ENCODE results near the gene RPAIN.

RPAIN gene, protein sequence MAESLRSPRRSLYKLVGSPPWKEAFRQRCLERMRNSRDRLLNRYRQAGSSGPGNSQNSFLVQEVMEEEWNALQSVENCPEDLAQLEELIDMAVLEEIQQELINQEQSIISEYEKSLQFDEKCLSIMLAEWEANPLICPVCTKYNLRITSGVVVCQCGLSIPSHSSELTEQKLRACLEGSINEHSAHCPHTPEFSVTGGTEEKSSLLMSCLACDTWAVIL

DNA sequence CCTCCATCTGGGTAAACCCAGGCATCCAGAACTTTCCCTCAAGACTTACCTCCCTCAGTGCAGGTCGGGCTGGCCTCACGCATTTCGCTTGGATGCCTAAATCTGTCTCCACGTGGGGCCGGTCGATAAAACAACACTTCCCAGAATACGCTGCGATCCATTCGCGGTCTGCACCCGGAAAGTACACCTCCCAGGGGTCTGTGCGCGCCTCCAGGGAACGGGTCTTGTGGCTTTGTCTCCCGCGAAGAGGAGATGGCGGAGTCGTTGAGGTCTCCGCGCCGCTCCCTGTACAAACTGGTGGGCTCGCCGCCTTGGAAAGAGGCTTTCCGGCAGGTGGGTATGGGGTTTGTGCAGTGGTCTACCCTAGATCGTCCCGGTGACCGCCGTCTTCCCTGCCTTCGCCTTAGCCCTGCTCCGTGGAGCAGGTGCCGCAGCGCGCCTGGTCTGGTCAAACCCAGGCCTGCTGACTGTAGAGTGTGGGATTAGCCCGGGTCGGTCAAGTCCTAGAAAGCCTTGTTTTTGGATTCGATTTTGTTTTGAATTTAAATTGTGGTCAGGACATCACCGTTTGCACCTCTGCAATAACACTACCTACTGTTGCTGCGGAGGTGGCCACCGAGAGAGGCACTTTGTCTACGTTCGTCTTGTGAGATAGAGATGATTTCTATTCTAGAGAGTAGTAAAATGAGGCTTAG is at the start of gene RPAIN:
Gene RPAIN (plus strand): TSS at position 224 of the 695 bp plus-strand sequence. CDS start 29 bp downstream, at position 253.
- peak; percentile 72 for DNase-seq

DNA sequence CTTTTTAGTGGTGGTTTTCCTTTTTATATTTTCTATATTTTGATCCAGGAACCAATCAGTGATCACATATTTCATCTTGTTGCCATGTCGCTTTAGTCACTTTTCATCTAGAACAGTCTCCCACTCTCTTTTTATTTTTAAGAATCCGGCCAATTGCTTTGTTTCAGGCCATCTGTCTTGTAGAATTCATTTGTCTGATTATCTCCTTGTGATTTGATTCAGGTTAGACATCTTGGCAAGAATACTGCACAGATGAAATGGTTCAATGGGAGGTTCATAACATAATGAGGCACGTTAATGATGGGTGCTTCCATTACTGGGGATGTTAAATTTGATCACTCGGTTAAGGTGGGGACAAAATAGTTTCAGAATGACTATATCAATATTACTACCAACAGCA is 49.6 kb upstream of the RPAIN start:
- no peak for DNase-seq

DNA sequence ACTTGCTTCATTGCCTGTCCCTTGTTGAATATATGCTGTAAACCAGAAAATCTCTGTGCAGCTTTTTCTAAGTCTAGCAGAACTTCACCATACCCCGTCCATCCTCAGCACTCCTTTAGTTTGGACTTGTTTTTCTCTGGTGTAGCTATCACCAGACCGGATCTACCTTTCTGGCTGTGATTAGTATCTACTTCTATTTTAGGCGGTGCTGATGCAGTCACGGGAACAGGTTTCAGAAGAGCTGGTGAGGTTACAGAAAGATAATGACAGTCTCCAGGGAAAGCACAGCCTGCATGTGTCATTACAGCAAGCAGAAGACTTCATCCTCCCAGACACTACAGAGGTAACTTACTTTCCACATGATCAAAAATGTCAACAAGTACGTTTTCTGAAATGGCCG is 46.9 kb upstream of the RPAIN start:
- no peak for DNase-seq

DNA sequence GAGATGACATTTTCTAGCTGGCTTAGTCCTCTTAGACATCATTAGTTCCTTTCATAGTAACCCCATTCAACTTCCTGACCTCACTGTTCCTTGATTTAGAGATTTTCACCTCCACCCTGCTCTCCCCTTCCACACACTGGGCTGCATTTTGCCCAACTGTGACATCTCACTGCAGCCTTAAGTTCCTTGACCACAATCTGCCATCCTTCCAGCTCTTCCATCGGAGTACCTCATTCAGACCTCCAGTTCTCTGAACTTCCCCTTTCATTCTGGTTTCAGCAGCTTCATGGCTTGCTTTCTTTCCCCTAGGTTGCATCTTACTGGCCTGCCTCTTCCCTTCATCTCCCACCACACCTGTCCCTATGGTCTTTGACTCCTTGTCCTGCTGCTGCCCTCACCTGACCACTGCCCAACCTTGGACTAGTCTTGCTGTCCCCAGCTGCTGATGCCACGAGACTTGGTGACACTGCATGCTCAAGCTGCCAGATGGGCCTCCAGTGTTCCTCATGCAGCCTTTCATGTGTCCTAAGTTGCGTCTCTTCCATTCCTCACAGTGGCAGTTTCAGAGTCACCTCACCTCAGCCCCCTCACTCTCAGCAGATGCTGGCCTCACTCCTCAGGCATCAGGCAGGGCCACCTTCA is 41.3 kb upstream of the RPAIN start:
- DNase-seq, result no peak

DNA sequence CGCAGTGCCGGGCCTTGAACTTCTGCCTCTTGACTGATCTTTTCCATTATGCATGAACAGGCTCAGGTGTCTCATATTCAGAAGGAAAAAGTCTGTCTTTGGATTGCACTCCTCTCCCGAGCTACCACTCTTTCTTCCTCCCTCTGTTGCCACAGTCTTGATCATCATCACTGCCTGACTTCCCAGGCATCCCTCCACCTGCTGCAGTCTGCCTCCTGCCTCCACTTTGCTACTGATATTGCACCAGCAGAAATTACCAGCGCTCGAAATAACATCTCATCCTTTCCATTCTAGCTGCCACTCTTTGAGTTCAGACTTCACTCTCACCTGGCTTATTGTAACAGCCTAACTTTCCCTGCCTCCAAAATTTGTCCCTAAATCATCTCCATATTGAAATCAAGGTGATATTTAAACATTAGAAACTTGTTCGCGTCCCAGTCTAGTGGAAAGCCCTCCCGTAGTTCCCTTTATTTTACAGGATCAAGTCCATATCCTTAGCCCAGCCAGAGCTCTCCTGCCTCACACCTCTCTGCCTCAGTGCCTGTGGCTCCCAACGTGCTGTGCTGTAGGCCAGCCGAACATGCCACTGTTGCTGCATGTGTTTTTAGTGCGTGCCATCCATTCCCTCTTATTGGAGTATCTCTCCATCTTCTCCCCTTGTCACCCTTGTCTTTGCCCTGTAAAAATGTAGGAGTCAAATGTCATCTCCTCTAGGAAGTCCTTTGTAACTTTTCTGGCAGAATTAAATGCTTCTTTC is 40.5 kb upstream of the RPAIN start:
- no peak for DNase-seq

DNA sequence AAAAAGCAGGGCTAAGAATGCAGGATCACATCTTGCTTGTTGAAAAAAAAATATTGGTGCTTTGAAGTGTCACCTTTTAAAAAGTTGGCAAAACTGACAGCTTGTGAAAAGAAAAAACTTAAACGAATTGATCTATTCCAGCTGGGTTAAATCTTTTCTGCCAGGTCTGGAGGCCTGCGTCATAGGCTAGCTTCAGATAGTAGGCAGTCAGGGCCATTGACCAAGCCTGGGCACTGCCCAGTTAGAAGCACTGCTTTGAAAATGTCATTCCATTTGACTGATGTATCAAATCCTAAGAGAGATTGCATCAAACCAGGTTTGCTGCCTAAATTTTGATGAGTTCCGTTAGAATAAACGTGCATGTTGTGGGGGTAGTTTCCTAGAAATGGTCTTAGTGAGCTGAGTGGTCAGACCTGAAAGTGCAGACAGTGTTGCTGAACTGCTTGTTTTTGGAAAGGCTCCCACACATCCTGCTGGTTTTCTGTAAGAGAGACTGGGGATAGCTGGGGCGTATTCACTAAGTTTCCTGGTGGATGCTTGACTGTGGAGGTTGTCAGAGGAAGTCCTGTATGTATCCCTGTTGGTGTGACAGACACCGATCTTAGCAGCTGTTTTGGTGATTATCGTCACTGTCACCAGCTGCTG is 39.4 kb upstream of the RPAIN start:
- no peak for DNase-seq

DNA sequence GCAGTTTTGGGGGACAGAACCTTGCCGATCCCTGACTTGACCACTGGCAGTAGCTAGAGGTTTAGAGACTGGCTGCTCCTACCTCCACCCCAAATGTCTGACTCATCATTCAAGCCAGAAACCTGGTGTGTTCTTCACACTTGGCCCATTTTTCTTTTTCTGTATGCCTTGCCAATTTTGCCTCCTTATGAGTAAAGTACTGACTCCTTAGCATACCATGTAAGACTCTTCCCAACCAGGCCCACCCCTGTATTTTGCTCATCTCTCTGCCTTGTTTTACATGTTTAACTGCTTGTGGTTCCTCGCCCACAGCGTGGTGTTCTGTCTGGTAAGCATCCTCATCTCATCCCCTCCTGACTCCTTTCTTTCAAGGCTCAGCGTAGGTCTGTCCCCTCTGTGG is 38.4 kb upstream of the RPAIN start:
- no peak for DNase-seq

DNA sequence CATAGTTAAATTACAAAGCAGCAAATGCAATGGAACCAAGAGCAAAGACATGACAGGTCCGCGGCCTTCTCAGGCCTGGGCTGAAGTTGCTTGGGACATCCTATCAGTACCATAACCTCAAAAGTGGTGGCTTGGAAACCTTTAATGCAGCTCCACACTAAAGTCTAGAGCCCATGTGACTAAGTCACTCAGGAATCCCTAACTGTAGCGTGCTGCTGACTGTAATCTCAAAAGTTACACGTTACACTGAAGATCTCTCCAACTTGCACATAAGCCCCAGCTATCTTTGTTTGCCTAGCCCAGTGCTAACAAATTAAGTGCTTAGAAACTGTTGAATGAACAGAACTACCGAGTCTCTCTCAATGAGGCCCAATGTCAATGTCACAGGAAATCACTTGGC is 28.3 kb upstream of the RPAIN start:
- DNase-seq, result no peak

DNA sequence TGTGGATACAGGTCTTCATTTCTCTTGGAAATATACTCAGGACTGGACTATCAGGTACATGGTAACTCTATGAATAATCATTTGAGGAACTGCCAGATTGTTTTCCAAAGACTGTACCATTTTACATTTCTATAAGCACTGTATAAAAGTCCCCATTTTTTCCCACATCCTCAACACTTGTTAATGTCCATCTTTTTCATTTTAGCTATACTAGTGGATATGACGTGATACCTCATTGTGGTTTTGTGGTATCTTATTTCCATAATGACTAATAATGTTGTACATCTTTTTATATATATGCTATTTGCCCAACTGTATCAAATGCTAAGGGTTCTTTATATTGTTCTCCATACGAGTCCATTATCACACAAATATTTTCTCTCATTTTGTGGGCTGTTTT is 23.4 kb upstream of the RPAIN start:
- DNase-seq, result no peak

DNA sequence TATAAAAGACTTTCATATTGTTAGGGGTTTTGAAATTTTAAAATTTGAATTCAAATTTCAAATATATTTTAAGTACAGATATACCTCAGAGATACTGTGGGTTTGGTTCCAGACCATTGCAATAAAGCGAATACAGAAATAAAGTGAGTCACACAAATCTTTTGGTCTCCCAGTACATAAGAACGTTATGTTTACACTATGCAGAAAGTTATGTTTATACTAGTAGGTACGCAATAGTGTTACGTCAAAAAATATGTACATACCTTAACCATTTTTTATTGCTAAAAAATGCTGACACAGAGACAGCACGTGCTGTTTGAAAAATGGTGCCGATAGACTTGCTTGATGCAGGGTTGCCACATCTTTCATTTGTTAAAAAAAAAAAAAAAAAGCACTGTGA is 20.2 kb upstream of the RPAIN start:
- DNase-seq, result no peak

DNA sequence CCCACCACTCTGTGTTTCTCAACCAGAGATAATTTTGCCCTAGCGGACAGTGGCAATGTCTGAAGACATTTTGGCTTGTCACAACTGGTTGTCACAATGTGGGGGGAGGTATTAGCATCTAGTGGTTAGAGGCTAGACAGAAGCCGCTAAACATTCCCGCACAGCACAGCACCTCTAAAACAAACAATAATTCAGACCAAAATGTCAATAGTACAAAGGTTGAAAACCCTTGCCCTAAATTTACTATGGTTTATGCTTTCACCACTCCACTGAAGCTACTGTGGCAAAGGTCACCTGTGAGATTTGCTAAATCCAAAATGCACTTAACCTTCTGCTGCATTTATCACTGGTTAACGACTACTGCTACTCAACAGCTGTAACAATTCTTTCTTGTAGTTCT is 14.6 kb upstream of the RPAIN start:
- no peak for DNase-seq

DNA sequence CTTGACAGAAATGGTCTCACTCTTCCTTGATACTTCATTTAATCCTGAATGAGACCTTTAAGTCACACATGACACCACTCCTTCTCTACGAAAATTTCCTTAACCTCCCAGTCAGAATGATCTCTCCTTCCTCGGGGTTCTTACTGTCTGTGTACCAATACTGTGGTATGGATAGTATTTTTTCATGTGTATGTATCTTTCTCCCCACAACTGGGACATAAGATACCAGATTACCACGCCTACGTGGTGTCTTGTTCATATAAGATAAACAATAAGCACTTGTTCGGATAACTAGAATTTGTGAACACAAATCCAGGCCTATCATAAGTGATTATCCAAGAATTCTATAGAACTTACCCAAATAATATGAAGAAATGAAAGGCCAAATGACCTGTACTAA is 11.8 kb upstream of the RPAIN start:
- no peak for DNase-seq

DNA sequence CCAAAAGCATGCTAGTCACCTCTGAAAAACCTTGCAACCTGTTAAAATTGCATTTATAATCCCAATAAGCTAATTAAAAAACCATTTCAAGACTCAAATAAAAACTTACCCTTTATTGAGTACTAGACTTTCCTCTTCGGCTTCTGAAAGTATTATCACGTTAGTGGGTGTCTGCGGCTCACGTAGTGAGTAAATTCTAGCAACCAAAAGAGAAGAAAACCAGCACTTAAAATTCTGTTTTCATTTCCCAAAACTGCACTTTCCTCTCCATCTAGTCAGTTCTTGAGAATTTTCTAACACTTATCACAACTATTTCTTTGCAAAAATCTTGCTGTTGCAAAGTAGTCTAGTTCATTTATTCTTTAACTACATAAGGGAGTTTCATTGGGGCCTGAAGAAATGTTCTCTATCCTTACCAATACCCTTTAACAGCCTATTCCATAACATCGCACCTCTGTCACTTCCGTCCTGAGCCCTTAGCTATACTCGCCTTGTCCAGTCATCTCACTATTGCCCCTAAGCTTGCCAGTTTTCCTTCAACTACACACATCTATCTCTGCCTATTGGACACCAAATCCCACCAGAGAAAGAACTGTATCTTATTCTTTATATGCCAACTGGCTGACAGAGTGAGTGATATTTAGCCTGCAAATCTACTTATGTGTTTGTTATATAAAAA is 9.2 kb upstream of the RPAIN start:
- DNase-seq, result no peak

DNA sequence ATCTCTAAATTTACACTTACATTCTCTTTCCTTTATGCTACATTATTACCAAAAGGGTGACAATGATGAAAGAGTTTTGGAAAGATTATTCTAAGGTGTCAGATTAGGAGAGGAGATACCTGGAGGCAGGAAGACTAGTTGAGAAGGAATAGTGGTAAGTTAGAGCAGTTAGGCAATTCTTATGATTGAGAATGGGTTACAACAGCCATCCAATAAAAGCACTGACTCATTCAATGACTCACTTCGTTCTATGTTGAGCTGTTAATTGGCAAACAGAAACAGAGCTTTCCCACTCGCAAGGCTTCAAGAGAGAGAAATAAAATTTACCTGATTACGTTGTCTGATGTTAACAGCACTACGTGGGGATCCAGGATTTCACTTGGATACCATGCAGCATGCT is 6.3 kb upstream of the RPAIN start:
- DNase-seq, result no peak

DNA sequence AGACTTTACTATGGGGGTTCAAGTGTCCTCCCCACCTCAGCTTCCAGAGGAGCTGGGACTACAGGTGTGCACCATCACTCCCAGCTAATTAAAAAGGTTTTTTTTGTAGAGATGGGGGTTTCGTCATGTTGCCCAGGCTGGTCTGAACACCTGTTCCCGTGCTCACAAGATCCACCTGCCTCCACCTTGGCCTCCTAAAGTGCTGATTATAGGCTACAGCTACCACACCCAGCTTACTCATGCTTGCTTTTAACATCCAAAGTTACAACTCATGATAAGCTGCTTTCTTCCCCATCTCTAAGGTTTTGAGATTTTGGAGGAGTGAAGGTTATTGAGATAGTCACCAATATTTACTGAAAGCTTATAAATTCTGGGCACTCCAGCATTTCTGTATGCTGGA is 3.1 kb upstream of the RPAIN start:
- no peak for DNase-seq

DNA sequence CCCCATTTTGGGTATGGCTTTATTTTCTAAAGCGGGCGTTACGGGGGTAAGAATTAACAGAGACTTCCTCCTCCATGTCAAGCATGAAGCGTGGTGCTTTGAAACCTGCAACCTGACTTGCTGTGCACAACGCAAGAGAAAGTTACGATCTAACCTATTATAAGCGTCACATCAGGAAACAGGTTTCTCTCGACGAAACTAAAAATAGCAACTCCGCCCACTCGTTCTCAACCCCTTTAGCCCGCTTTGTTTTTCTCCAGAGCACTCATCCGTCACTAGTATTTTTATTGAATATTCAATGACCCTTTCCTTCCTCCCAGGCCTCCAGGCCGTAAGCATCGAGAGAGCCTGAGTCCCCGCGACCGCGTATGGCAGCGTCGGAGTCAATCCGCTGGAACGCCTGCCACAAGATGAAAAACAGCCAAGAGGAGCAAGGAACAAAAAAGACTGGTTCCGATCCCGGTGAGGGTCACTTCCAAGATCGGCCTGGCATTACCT is 1.1 kb upstream of the RPAIN start:
- peak; percentile 59 for DNase-seq

DNA sequence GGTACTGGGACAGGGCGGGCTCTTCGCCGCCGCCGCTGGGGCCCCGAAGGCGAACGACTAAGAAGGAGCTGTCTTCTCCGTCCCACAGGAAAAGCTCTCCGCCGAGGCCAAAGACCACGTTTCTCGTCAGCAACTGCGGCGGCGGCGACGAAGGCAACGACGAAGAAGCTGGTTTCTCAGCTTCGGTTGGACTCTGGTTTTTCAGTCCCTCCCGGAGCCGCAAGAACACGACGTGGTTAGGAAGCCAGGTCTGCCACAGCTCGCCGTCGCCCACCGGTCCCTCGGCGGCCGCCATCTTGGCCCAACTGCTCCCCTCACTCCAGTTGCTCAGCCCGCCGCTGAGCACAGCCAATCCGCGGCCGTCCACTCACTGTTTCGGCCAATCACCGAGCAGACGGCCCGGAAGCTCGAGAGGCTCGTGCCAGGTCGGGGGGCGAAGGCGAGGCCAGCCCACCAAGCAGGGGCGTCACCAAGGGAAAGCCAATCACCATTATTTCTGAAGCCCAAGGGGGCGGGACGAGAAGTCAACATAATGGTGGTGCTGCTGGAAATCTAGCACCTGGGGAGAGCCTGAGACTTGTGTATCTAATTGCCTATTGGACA is 525 bp upstream of the RPAIN start, which contains the start of gene NUP88:
Gene NUP88 (minus strand): TSS at position 307 of the 603 bp plus-strand sequence. CDS start 12 bp downstream, at position 295.
- DNase-seq, result peak; percentile 91

DNA sequence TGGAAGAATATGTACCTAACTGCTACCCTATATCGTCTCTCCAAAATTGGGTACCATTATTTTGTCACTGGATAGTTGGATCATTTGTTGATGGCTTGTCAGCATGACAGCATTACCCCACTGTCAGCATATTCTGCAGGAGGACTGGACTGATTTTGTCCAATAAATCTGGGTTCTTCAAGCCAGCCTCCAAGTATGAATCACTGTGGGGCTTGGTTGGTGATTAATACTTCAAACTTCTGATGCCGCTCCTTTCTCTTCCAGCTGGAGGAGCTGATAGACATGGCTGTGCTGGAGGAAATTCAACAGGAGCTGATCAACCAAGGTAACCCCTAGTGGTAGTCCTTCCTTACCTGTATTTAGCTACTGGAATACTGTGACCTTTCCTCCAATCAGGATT is 2.5 kb downstream of the RPAIN start:
- DNase-seq, result no peak

DNA sequence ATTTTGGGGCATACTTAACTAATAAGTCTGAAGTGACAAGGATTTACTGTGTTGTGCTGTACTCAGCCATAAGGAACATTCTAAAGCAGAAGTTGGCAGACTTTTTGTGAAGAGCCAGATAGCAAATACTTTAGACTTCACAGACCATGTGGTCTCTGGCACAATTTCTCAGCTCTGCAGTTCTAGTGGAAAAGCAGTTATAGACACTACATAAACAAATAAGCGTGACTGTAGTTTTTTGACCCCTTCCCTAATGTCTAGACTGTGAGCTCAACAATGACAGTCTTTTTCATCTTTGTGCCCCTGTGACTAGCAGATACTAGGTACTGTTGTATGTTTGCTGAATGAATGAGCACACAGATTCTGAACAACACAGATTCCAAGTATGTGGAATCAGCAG is 4.9 kb downstream of the RPAIN start:
- DNase-seq, result no peak

DNA sequence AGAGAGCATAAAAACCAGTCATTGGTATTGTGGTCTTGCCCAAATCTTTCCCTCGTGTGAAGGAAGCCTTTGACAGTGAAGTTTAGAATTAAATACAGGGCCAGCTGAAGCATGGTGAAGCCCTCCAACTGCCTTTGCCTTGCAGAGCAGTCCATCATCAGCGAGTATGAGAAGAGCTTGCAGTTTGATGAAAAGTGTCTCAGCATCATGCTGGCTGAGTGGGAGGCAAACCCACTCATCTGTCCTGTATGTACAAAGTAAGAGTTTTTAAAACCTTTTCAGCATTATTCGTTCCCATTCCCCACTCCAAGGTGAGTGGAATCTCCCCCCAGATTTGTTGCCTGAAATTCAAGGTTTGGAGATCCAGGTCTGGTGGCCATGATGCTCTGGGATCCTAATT is 5.8 kb downstream of the RPAIN start:
- no peak for DNase-seq

DNA sequence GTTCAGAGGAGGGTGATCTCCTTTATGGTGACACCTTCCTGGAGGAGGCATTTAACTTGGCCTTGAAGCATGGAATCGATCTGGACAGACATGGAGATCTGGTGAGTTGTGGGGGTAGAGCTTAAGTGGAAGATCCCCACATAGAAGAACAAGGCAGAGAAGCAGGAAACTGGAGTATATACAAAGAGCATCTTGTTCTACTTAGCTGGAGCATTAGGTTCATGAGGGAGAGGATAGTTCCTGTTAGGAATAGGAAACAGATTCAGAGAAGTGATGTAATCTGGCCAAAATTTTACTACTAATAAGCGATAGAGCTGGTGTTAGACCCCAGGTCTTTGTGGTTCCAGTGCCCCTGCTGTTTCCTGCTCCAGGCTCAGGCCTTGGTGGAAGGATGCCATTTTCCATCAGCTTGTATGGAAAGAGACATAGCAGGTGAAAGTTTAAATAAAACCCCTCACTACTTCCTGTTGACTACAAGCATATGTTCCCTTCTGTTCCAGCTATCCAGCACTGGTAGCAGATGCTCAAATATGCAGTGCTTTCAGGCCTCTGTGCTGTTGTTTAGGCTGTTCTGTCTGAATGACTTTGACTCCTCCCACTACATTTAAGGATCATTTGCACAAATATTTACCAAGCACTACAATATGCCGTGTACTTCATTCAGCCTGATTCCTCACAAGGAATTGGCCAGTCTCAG is 9.4 kb downstream of the RPAIN start:
- DNase-seq, result no peak

Data from activated CD4-positive, CD25-positive, alpha-beta regulatory T cell treated with anti-CD3 and anti-CD28 coated beads, Interleukin-2, amount 50 U/mL, for 72 hours (primary cell).